ENCODE data around the gene ABHD13. TPM values are rescaled to one million over a fixed set of nuclear protein-coding genes. Genes with fewer than 3 reads are reported as not detected.

ABHD13 gene
- total RNA-seq, 1 experiment from 2014 or later: 6.2 TPM

GRCh38 chr13:108220041-108220440, 1.8 kb downstream of the ABHD13 start:
- no TSS peak for BruUV-seq (replicated peaks)
- intact Hi-C loops (cut with micrococcal nuclease): no loop called here
- H3K27ac Mint-ChIP-seq (ENCODE audit: low read depth, unreplicated experiment): peak overlapping the region; percentile 11

GRCh38 chr13:108223687-108224503, 5.7 kb downstream of the ABHD13 start:
- POLR2A ChIA-PET: interaction anchor here (0.6 kb wide), 1 partner anchor 47 kb away, joined by 3 read pairs; no protein-coding TSS in a partner anchor

More at GRCh38 chr13:108220041-108220440, 1.8 kb downstream of the ABHD13 start:
- Mint-ChIP-seq H3K27me3 (ENCODE audit: insufficient read depth, unreplicated experiment) (no peaks in the 10 kb centered on the region), H3K4me3 (ENCODE audit: unreplicated experiment) (peak overlapping the region; percentile 97), H3K4me1 (ENCODE audit: insufficient read depth, unreplicated experiment) (peaks cover 14% of the 10 kb centered on the region), H3K9me3 (ENCODE audit: unreplicated experiment) (no peaks in the 10 kb centered on the region), H3K36me3 (ENCODE audit: insufficient read depth, unreplicated experiment) (no peaks in the 10 kb centered on the region)
- no peak for TF ChIP-seq CTCF (IDR thresholded peaks at IDR 0.05; ENCODE audit: unreplicated experiment)
- ChIA-PET CTCF (interaction anchor here (0.5 to 1.5 kb wide), 6 partner anchors 9 to 167 kb away, joined by 3 to 5 read pairs (median 4); no protein-coding TSS in a partner anchor), POLR2A (interaction anchor here (0.6 to 1.4 kb wide), 3 partner anchors 9 to 603 kb away, joined by 3 read pairs; no protein-coding TSS in a partner anchor)
- DNase-seq (ENCODE audit: unreplicated experiment): peak; percentile 74

GRCh38 chr13:108225440-108225839, 7.2 kb downstream of the ABHD13 start:
- POLR2A ChIA-PET: no interaction called here
- BruUV-seq (replicated peaks): no TSS peak
- no peak for TF ChIP-seq CTCF (IDR thresholded peaks at IDR 0.05; ENCODE audit: unreplicated experiment)
- DNase-seq (ENCODE audit: unreplicated experiment): no peak
- H3K36me3 Mint-ChIP-seq (ENCODE audit: insufficient read depth, unreplicated experiment): peaks cover 11% of the 10 kb centered on the region
- H3K9me3 Mint-ChIP-seq (ENCODE audit: unreplicated experiment): no peaks in the 10 kb centered on the region
- peaks cover 13% of the 10 kb centered on the region for H3K4me1 Mint-ChIP-seq (ENCODE audit: insufficient read depth, unreplicated experiment)
- H3K27ac Mint-ChIP-seq (ENCODE audit: low read depth, unreplicated experiment): no peak overlapping the region
- intact Hi-C loops (cut with micrococcal nuclease): loop anchor here (5.0 kb wide), 2 partner anchors 282 to 672 kb away; no protein-coding TSS in a partner anchor
- CTCF ChIA-PET: interaction anchor here (0.7 to 2.4 kb wide), 3 partner anchors 14 to 672 kb away, joined by 3 to 8 read pairs (median 4); no protein-coding TSS in a partner anchor
- no peaks in the 10 kb centered on the region for H3K27me3 Mint-ChIP-seq (ENCODE audit: insufficient read depth, unreplicated experiment)
- no peak overlapping the region for H3K4me3 Mint-ChIP-seq (ENCODE audit: unreplicated experiment)

More at GRCh38 chr13:108223687-108224503, 5.7 kb downstream of the ABHD13 start:
- Mint-ChIP-seq H3K36me3 (ENCODE audit: insufficient read depth, unreplicated experiment) (no peaks in the 10 kb centered on the region), H3K27ac (ENCODE audit: low read depth, unreplicated experiment) (no peak overlapping the region), H3K4me1 (ENCODE audit: insufficient read depth, unreplicated experiment) (peaks cover 24% of the 10 kb centered on the region), H3K9me3 (ENCODE audit: unreplicated experiment) (no peaks in the 10 kb centered on the region), H3K4me3 (ENCODE audit: unreplicated experiment) (no peak overlapping the region), H3K27me3 (ENCODE audit: insufficient read depth, unreplicated experiment) (no peaks in the 10 kb centered on the region)
- BruUV-seq (replicated peaks): no TSS peak
- CTCF ChIA-PET: interaction anchor here (0.6 to 2.4 kb wide), 5 partner anchors 8 to 742 kb away, joined by 3 to 8 read pairs (median 3); no protein-coding TSS in a partner anchor
- no peak for TF ChIP-seq CTCF (IDR thresholded peaks at IDR 0.05; ENCODE audit: unreplicated experiment)
- no peak for DNase-seq (ENCODE audit: unreplicated experiment)
- intact Hi-C loops (cut with micrococcal nuclease): no loop called here

GRCh38 chr13:108226184-108226583, 8.0 kb downstream of the ABHD13 start:
- Mint-ChIP-seq H3K4me3 (ENCODE audit: unreplicated experiment) (no peak overlapping the region), H3K9me3 (ENCODE audit: unreplicated experiment) (no peaks in the 10 kb centered on the region), H3K4me1 (ENCODE audit: insufficient read depth, unreplicated experiment) (peaks cover 12% of the 10 kb centered on the region), H3K27ac (ENCODE audit: low read depth, unreplicated experiment) (no peak overlapping the region), H3K36me3 (ENCODE audit: insufficient read depth, unreplicated experiment) (peaks cover 11% of the 10 kb centered on the region), H3K27me3 (ENCODE audit: insufficient read depth, unreplicated experiment) (no peaks in the 10 kb centered on the region)
- ChIA-PET CTCF (interaction anchor here (0.6 to 1.2 kb wide), 3 partner anchors 90 to 671 kb away, joined by 3 read pairs; no protein-coding TSS in a partner anchor), POLR2A (no interaction called here)
- BruUV-seq (replicated peaks): no TSS peak
- no peak for TF ChIP-seq CTCF (IDR thresholded peaks at IDR 0.05; ENCODE audit: unreplicated experiment)
- no peak for DNase-seq (ENCODE audit: unreplicated experiment)
- intact Hi-C loops (cut with micrococcal nuclease): loop anchor here (2.0 to 5.0 kb wide), 3 partner anchors 97 to 671 kb away; no protein-coding TSS in a partner anchor
